Fibroblast of villous mesenchyme (primary cell): ENCODE data around the gene FAM47B. TPM values are rescaled to one million over a fixed set of nuclear protein-coding genes. Genes with fewer than 3 reads are reported as not detected.

Experiments used
- DNase-seq: peaks from one replicate; pipeline ENCODE4 v3.0.0-alpha.2; 2010; ENCODE audit warnings: low read depth
- H3K4me3 ChIP-seq: 2 replicates; pipeline ENCODE4 v1.5.1; 2011; ENCODE audit warnings: low read depth, mild to moderate bottlenecking, low read length
- total RNA-seq: library from RNA; depleted of rRNA; stranded (reverse); fragments of >200 nt; gene quantifications from 2 replicates; pipeline ENCODE4 v1.2.3, GENCODE V29; 2012
- TF ChIP-seq, protein P1 (sequence below): IDR thresholded peaks from 2 replicates; pipeline ENCODE4 v1.5.1; 2012; ENCODE audit warnings: low read depth, mild to moderate bottlenecking, low read length; ENCODE audit not compliant: insufficient read depth

The FAM47B gene
- total RNA-seq, 1 donor = not detected

GRCh38 chrX:34915463-34916225 lies 27.0 kb upstream of the FAM47B start:
- DNase-seq = no peak
- TF ChIP-seq, protein P1, sequence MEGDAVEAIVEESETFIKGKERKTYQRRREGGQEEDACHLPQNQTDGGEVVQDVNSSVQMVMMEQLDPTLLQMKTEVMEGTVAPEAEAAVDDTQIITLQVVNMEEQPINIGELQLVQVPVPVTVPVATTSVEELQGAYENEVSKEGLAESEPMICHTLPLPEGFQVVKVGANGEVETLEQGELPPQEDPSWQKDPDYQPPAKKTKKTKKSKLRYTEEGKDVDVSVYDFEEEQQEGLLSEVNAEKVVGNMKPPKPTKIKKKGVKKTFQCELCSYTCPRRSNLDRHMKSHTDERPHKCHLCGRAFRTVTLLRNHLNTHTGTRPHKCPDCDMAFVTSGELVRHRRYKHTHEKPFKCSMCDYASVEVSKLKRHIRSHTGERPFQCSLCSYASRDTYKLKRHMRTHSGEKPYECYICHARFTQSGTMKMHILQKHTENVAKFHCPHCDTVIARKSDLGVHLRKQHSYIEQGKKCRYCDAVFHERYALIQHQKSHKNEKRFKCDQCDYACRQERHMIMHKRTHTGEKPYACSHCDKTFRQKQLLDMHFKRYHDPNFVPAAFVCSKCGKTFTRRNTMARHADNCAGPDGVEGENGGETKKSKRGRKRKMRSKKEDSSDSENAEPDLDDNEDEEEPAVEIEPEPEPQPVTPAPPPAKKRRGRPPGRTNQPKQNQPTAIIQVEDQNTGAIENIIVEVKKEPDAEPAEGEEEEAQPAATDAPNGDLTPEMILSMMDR = no peak
- no peak overlapping the region for H3K4me3 ChIP-seq

GRCh38 chrX:34917146-34917545 lies 25.4 kb upstream of the FAM47B start:
- TF ChIP-seq, protein P1 = no peak
- DNase-seq = peak; percentile 6
- no peak overlapping the region for H3K4me3 ChIP-seq

GRCh38 chrX:34918091-34918736 lies 24.4 kb upstream of the FAM47B start:
- TF ChIP-seq, protein P1 = no peak
- no peak overlapping the region for H3K4me3 ChIP-seq
- peak; percentile 26 for DNase-seq

GRCh38 chrX:34918856-34919255 lies 23.7 kb upstream of the FAM47B start:
- TF ChIP-seq, protein P1 = peak; percentile 33

DNA sequence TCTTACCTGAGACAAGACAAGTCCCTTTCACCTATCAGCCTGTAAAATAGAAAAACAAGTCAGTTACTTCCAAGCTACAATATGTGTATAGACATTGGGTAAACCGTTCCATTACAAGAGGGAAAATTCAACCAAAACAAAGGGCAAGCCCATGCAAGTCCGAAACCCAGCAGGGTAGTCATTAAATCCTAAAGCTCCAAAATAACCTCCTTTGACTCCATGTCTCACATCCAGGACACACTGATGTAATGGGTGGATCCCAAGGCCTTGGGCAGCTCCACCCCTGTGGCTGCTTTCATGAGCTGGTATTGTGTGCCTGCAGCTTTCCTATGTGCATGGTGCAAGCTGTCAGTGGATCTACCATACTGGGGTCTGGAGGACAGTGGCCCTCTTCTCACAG lies 14.7 kb upstream of the FAM47B start:
- no peak for DNase-seq
- TF ChIP-seq, protein P1 = no peak
- no peak overlapping the region for H3K4me3 ChIP-seq

More at GRCh38 chrX:34918856-34919255, 23.7 kb upstream of the FAM47B start:
- H3K4me3 ChIP-seq = no peak overlapping the region
- peak; percentile 20 for DNase-seq

DNA sequence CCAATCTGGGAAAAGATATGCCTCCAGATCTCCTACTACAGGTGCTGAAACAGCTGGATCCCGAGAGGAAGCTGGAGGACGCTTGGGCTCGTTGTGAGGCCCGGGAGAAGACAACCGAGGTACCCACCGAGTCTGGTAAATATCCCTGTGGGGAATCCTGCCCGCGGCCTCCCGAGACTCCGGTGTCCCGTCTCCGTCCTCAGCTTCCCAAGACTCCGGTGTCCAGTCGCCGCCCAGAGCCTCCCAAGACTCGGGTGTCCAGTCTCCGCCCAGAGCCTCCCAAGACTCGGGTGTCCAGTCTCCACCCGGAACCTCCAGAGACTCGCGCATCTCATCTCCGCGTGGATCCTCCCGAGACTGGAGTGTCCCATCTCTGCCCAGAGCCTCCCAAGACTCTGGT lies 639 bp downstream of the FAM47B start:
- TF ChIP-seq, protein P1 = no peak
- DNase-seq = no peak
- no peak overlapping the region for H3K4me3 ChIP-seq
